Vagina (tissue), 2 donors: ENCODE results near the gene ADSS2. TPM values are rescaled to one million over a fixed set of nuclear protein-coding genes. Genes with fewer than 3 reads are reported as not detected.
"Not testable (repeated sequence)": the region's sequence is repeated elsewhere in the genome, so short reads cannot be mapped to it uniquely, and the experiment has no call there.

Experiments
- DNase-seq, 2 donors: peaks; one replicate each; pipeline ENCODE4 v3.0.0-alpha.2; 2017; ENCODE audit errors: extremely low spot score in 2 of 2
- H3K27ac ChIP-seq: fragments of 200-600 bp; sonication (generic); one replicate; pipeline ENCODE4 v1.5.1; 2019
- H3K27me3 ChIP-seq: fragments of 200-600 bp; sonication (generic); one replicate; pipeline ENCODE4 v1.5.1; 2019
- H3K36me3 ChIP-seq, 2 donors: fragments of 200-600 bp; sonication (generic); one replicate each; pipeline ENCODE4 v1.5.1; 2017 to 2019
- H3K4me1 ChIP-seq: fragments of 200-600 bp; sonication (generic); one replicate; pipeline ENCODE4 v1.5.1; 2019
- H3K4me3 ChIP-seq, 2 donors: fragments of 200-600 bp; sonication (generic); 1 replicate in 1 of 2; 2 replicates in 1 of 2; pipeline ENCODE4 v1.5.1; 2016 to 2019
- H3K9me3 ChIP-seq: fragments of 200-600 bp; sonication (generic); one replicate; pipeline ENCODE4 v1.5.1; 2019
- CTCF ChIP-seq, 3 experiments: fragments of 450-650 bp in 2 of 3; fragments of 200-600 bp in 1 of 3; sonication (generic) in 1 of 3; IDR thresholded peaks; one replicate each; pipeline ENCODE4 v1.5.1; 2017 to 2019; ENCODE audit warnings: antibody characterized with exemption in 3 of 3, mild to moderate bottlenecking in 2 of 3, moderate library complexity in 2 of 3
- POLR2A ChIP-seq, 2 donors: fragments of 450-650 bp; IDR thresholded peaks; one replicate each; pipeline ENCODE4 v1.6.1; 2017; ENCODE audit warnings: antibody characterized with exemption in 2 of 2, mild to moderate bottlenecking in 2 of 2, moderate library complexity in 2 of 2
- POLR2AphosphoS5 ChIP-seq, 2 donors: sonication (generic); formaldehyde crosslinking; IDR thresholded peaks; one replicate each; pipeline ENCODE4 v1.9.0; 2017; ENCODE audit warnings: antibody characterized with exemption in 2 of 2, mild to moderate bottlenecking in 2 of 2, low read depth in 1 of 2; ENCODE audit not compliant: insufficient read depth in 1 of 2
- intact Hi-C: fragments of 100-400 bp; cut with DNase I; formaldehyde crosslinking; loops from one replicate; pipeline ENCODE4 v1.15.1; 2023
- total RNA-seq: library from RNA; depleted of rRNA; stranded (reverse); fragments of >200 nt; gene quantifications from one replicate; pipeline ENCODE4 v1.2.3, GENCODE V29; 2016

ADSS2 gene
- total RNA-seq, 1 donor from 2014 or later, result 38.1 TPM

DNA sequence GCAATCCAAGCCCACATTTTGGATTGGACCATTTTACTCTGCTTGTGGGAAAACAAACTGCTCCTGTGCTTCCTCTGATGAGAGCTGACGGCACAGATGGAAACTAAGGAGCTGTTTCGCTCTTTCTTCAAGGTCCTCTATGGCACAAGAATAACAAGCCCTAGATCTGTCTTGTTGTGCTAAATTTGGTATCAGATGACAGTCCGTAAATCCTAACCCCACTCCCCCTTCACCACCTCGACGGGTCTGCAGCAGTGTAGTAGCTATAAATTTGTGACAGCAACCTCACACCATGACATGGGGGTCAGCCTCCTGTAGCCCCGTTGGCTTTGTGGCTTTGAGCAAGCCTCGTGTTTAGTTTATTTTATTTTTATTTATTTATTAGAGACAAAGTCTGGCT is 85.9 kb downstream of the ADSS2 start:
- no peaks in the 10 kb centered on the region for H3K27me3 ChIP-seq
- H3K4me3 ChIP-seq, result no peak overlapping the region
- intact Hi-C loops, result no loop called here
- TF ChIP-seq POLR2AphosphoS5 (IDR thresholded peaks at IDR 0.05; ENCODE audit: insufficient read depth in 1 of 2, low read depth in 1 of 2) (no peak), CTCF (IDR thresholded peaks at IDR 0.05) (no peak), POLR2A (IDR thresholded peaks at IDR 0.05) (no peak)
- H3K27ac ChIP-seq, result peak overlapping the region; percentile 48
- no peaks in the 10 kb centered on the region for H3K9me3 ChIP-seq
- no peaks in the 10 kb centered on the region for H3K4me1 ChIP-seq
- no peaks in the 10 kb centered on the region for H3K36me3 ChIP-seq
- no peak for DNase-seq

- DNase-seq, H3K4me3 ChIP-seq, H3K4me1 ChIP-seq, intact Hi-C loops, H3K36me3 ChIP-seq, H3K27me3 ChIP-seq, H3K9me3 ChIP-seq: not testable (repeated sequence)
- H3K27ac ChIP-seq, result peak overlapping the region; percentile 48
Observed at GRCh38 chr1:244365262-244365661, 86.4 kb downstream of the ADSS2 start.

DNA sequence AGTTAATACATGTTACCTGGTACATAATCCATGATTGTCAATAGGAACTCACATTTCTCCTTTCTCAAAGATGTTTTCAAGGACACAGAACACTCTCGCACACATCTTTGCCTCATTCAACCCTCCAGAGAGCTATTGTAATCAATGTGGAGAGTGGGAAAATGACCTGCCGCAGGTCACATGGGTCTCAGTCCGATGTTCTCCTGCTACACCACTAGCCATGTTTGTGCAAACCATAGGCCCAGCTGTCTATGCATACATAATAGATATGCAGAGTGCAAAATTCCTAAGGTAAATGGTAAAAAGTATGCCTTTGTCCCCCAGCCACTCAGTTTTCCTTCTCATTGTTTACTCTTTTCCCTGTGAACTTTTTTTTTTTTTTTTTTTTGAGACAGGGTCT is 89.2 kb downstream of the ADSS2 start:
- no peak overlapping the region for H3K4me3 ChIP-seq
- peak overlapping the region; percentile 58 for H3K27ac ChIP-seq

DNA sequence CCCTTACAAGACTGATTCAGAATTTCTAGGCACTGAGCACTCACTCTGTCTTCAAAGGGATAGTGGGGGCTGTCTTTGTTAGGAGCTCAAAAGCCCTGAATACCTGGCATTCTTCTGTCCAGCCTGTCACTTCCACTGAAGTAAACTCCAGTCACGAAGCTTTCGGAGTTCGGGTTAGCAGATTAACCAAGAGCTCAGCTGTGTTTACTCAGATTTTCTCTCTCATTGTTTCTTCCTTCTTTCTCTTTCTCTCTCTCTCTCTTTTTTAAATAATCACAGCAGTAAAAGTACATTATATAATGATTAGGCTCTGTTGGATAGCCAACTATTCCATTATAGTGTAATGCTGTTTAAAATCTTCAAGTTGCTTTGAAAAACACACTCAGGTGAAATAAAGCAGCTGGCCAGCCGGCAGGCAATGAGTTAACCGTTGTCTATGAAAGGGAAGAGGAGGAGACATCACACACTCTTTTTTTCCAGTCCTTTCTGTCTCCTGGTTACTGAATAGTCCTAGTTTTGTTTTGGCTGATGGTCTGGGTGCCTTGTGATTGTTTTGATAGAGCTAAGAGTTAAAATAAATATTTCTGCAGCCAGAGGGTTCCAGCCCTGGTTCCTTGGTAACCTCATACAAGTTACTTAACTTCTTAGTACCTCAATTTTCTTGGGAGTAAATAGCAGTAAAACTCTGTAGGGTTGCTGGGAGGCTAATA is 89.8 kb downstream of the ADSS2 start:
- TF ChIP-seq POLR2AphosphoS5 (IDR thresholded peaks at IDR 0.05; ENCODE audit: insufficient read depth in 1 of 2, low read depth in 1 of 2) (no peak), POLR2A (IDR thresholded peaks at IDR 0.05) (no peak), CTCF (IDR thresholded peaks at IDR 0.05) (no peak)
- Histone ChIP-seq H3K36me3 (no peaks in the 10 kb centered on the region), H3K4me1 (no peaks in the 10 kb centered on the region), H3K9me3 (no peaks in the 10 kb centered on the region), H3K4me3 (peak overlapping the region in 1 of 2 donors; percentile 12), H3K27me3 (no peaks in the 10 kb centered on the region), H3K27ac (peak overlapping the region; percentile 58)
- intact Hi-C loops, result no loop called here
- DNase-seq, result no peak

More for the DNA sequence above, 89.2 kb downstream of the ADSS2 start:
- H3K9me3 ChIP-seq, result no peaks in the 10 kb centered on the region
- H3K36me3 ChIP-seq, result no peaks in the 10 kb centered on the region
- no peak for DNase-seq
- no peaks in the 10 kb centered on the region for H3K27me3 ChIP-seq
- TF ChIP-seq POLR2A (IDR thresholded peaks at IDR 0.05), result no peak
- no peak for TF ChIP-seq POLR2AphosphoS5 (IDR thresholded peaks at IDR 0.05; ENCODE audit: insufficient read depth in 1 of 2, low read depth in 1 of 2)
- TF ChIP-seq CTCF (IDR thresholded peaks at IDR 0.05), result no peak
- no peaks in the 10 kb centered on the region for H3K4me1 ChIP-seq
- intact Hi-C loops, result no loop called here

Other genes with a start within 250 kb of the ADSS2 start
- gene CATSPERE, start 9.4 kb upstream of the ADSS2 start, total RNA-seq, result 0.98 TPM
- 25.5 TPM for gene DESI2, start 201.2 kb upstream of the ADSS2 start, total RNA-seq